Measurements from ENCODE around the gene LGR5.

DNA sequence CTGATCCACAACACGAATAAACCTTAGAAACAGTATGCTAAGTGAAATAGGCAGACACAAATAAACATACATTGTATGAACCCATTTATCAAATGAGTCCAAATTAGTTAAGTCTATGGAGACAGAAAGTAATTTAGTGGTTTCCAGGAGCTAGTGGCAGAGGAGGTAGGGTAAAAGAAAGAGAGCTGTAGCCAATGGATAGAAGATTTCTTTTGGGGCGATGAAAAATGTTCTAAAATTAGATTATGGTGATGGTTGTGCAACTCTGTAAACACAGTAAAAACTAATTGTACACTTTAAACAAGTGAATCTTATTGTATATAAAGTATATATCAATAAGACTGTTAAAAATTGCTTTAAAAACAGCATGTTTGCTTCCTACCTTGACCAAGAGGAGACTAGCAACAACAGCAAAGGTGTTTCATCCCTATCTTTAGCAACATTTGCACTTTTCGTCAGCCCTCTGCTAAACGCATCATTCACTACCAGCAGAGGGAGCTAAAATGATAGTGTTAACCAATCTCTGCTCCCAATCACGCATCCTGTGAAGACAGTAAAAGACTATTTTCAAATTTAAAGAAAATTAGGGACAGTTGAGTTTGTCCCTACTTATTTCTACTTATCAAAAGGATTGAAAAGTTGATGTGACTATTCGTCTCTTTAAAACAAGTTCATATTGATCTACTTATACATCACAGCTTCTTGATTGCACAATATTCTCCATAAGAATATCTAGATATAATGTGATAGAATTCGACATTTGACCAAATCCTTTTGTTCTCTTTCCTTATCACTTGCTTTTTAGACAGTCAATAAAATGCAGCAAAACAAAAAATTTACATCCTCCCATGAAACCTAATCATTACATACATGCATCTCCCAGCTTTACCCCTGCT, 24.0 kb upstream of the LGR5 start:
- TF ChIP-seq TCF7L2 (IDR thresholded peaks at IDR 0.05; ENCODE audit: borderline replicate concordance, extremely low read depth, insufficient read depth, insufficient read length) (no peak), ZNF274 (IDR thresholded peaks at IDR 0.05; ENCODE audit: low read depth, low read length) (no peak), EZH2 (IDR thresholded peaks at IDR 0.05) (no peak), POLR2A (IDR thresholded peaks at IDR 0.05; ENCODE audit: borderline replicate concordance, extremely low read depth, insufficient read depth, insufficient read length) (no peak), JUND (IDR thresholded peaks at IDR 0.05) (no peak)
- TF ChIP-seq, protein P1, sequence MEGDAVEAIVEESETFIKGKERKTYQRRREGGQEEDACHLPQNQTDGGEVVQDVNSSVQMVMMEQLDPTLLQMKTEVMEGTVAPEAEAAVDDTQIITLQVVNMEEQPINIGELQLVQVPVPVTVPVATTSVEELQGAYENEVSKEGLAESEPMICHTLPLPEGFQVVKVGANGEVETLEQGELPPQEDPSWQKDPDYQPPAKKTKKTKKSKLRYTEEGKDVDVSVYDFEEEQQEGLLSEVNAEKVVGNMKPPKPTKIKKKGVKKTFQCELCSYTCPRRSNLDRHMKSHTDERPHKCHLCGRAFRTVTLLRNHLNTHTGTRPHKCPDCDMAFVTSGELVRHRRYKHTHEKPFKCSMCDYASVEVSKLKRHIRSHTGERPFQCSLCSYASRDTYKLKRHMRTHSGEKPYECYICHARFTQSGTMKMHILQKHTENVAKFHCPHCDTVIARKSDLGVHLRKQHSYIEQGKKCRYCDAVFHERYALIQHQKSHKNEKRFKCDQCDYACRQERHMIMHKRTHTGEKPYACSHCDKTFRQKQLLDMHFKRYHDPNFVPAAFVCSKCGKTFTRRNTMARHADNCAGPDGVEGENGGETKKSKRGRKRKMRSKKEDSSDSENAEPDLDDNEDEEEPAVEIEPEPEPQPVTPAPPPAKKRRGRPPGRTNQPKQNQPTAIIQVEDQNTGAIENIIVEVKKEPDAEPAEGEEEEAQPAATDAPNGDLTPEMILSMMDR (IDR thresholded peaks at IDR 0.05 in 2 of 3, conservative IDR thresholded peaks at IDR 0.05 in 1 of 3; ENCODE audit: borderline replicate concordance in 1 of 3, insufficient read depth in 1 of 3, low read depth in 2 of 3, low read length in 2 of 3): peak; percentile 79 to 86 (median 81)
